MM.1S (cell line): ENCODE measurements around the gene YPEL4.
"Not testable (repeated sequence)": the region's sequence is repeated elsewhere in the genome, so short reads cannot be mapped to it uniquely, and the experiment has no call there.

Experiments
- DNase-seq: peaks from one replicate; pipeline ENCODE4 v3.0.0-alpha.2; 2015
- H2AFZ ChIP-seq: fragments of 300-600 bp; sonication (generic); 2 replicates; pipeline ENCODE4 v1.6.0; 2016; ENCODE audit warnings: antibody characterized with exemption, low read length
- H3F3A ChIP-seq: fragments of 300-600 bp; sonication (generic); 2 replicates; pipeline ENCODE4 v1.6.1; 2016; ENCODE audit warnings: mild to moderate bottlenecking, antibody characterized with exemption, low read length, moderate library complexity, mixed read lengths; ENCODE audit not compliant: insufficient read depth
- H3K27ac ChIP-seq: fragments of 300-600 bp; sonication (generic); 2 replicates; pipeline ENCODE4 v1.5.1; 2016; ENCODE audit warnings: mild to moderate bottlenecking, low read length
- H3K27me3 ChIP-seq: fragments of 300-600 bp; sonication (generic); replicated peaks from 2 replicates; pipeline ENCODE4 v1.6.0; 2016; ENCODE audit warnings: low read length; ENCODE audit not compliant: insufficient read depth
- H3K36me3 ChIP-seq: fragments of 300-600 bp; sonication (generic); replicated peaks from 2 replicates; pipeline ENCODE4 v1.6.1; 2016; ENCODE audit warnings: mild to moderate bottlenecking, low read length, mixed read lengths; ENCODE audit not compliant: insufficient read depth
- H3K4me1 ChIP-seq: fragments of 300-600 bp; sonication (generic); 2 replicates; pipeline ENCODE4 v1.6.1; 2016; ENCODE audit warnings: low read length, mixed read lengths
- H3K4me2 ChIP-seq: fragments of 300-600 bp; sonication (generic); 2 replicates; pipeline ENCODE4 v1.6.0; 2016; ENCODE audit warnings: low read depth, low read length
- H3K4me3 ChIP-seq: fragments of 300-600 bp; sonication (generic); 2 replicates; pipeline ENCODE4 v1.5.1; 2016; ENCODE audit warnings: low read length, mixed read lengths
- H3K79me2 ChIP-seq: fragments of 300-600 bp; sonication (generic); 2 replicates; pipeline ENCODE4 v1.6.1; 2016; ENCODE audit warnings: mixed run types, low read length, mixed read lengths
- H3K9ac ChIP-seq: fragments of 300-600 bp; sonication (generic); 2 replicates; pipeline ENCODE4 v1.6.1; 2016; ENCODE audit warnings: low read length, mixed read lengths
- H3K9me2 ChIP-seq: fragments of 300-600 bp; sonication (generic); replicated peaks from 2 replicates; pipeline ENCODE4 v1.6.1; 2016; ENCODE audit warnings: mild to moderate bottlenecking, low read length, mixed read lengths; ENCODE audit not compliant: insufficient read depth
- H3K9me3 ChIP-seq: fragments of 300-600 bp; sonication (generic); replicated peaks from 2 replicates; pipeline ENCODE4 v1.6.1; 2016; ENCODE audit warnings: mild to moderate bottlenecking, low read length, mixed read lengths; ENCODE audit not compliant: insufficient read depth
- H4K20me1 ChIP-seq: fragments of 300-600 bp; sonication (generic); 2 replicates; pipeline ENCODE4 v1.6.1; 2016; ENCODE audit warnings: mild to moderate bottlenecking, low read length, moderate library complexity, mixed read lengths; ENCODE audit not compliant: insufficient read depth
- CTCF ChIP-seq: fragments of 300-600 bp; sonication (generic); IDR thresholded peaks from 2 replicates; pipeline ENCODE4 v1.5.1; 2016; ENCODE audit warnings: antibody characterized with exemption, low read length, mixed read lengths
- EZH2 ChIP-seq: fragments of 300-600 bp; sonication (generic); optimal IDR thresholded peaks from 2 replicates; pipeline ENCODE3; 2017; ENCODE audit warnings: low read depth, mild to moderate bottlenecking, antibody characterized with exemption, low read length, mixed read lengths
- EZH2phosphoT487 ChIP-seq: fragments of 300-600 bp; sonication (generic); IDR thresholded peaks from 2 replicates; pipeline ENCODE4 v1.6.1; 2018; ENCODE audit warnings: antibody characterized with exemption, low read length

The YPEL4 gene

GRCh38 chr11:57649826-57650738 is at the start of gene YPEL4:
YPEL4 (minus strand) TSS chr11:57649912; CDS start chr11:57647107, 2,805 bp downstream.
- Histone ChIP-seq H3K4me2 (peak within 1 kb of the TSS; percentile 92), H3K9me2 (no peaks in the 10 kb centered on the region), H3K27ac (no peak within 1 kb of the TSS), H3F3A (peaks cover 7% of the 10 kb centered on the region), H4K20me1 (no peaks in the 10 kb centered on the region), H2AFZ (peak within 1 kb of the TSS; percentile 75), H3K27me3 (peaks cover 29% of the 10 kb centered on the region), H3K4me3 (peak within 1 kb of the TSS; percentile 57), H3K79me2 (no peaks in the 10 kb centered on the region), H3K4me1 (peaks cover 17% of the 10 kb centered on the region), H3K36me3 (no peaks in the 10 kb centered on the region), H3K9me3 (no peaks in the 10 kb centered on the region), H3K9ac (0 out of 2 replicates have a peak within 1 kb of the TSS, but pooled peaks have one; percentile 7)
- TF ChIP-seq EZH2phosphoT487 (no peak), CTCF (no peak), EZH2 (no peak)
- DNase-seq, result no peak

- Histone ChIP-seq H3K36me3 (peaks cover 9% of the 10 kb centered on the region), H3F3A (no peaks in the 10 kb centered on the region), H3K9me3 (no peaks in the 10 kb centered on the region), H3K79me2 (no peaks in the 10 kb centered on the region), H3K4me1 (no peaks in the 10 kb centered on the region), H3K9ac (no peak overlapping the region), H3K4me3 (no peak overlapping the region), H3K27me3 (no peaks in the 10 kb centered on the region), H3K9me2 (no peaks in the 10 kb centered on the region), H3K27ac (no peak overlapping the region), H3K4me2 (no peak overlapping the region), H4K20me1 (no peaks in the 10 kb centered on the region), H2AFZ (no peak overlapping the region)
- TF ChIP-seq EZH2phosphoT487, result no peak
- no peak for TF ChIP-seq EZH2
- no peak for TF ChIP-seq CTCF
- DNase-seq, result no peak
Measured at GRCh38 chr11:57698843-57699365, 49.2 kb upstream of the YPEL4 start.

GRCh38 chr11:57690474-57690873 is 40.8 kb upstream of the YPEL4 start:
- not testable (repeated sequence) for H3K4me2 ChIP-seq, DNase-seq, H3K27me3 ChIP-seq, H3K9me3 ChIP-seq, H4K20me1 ChIP-seq, H3K9me2 ChIP-seq, H2AFZ ChIP-seq, H3K4me3 ChIP-seq, H3K9ac ChIP-seq, H3K4me1 ChIP-seq, H3K27ac ChIP-seq, H3F3A ChIP-seq
- peaks cover 27% of the 10 kb centered on the region for H3K79me2 ChIP-seq
- peaks cover 11% of the 10 kb centered on the region for H3K36me3 ChIP-seq

GRCh38 chr11:57681168-57681567 is 31.5 kb upstream of the YPEL4 start:
- H3K9ac ChIP-seq, result no peak overlapping the region
- DNase-seq, result no peak
- H3K27me3 ChIP-seq, result no peaks in the 10 kb centered on the region
- H3K4me3 ChIP-seq, result no peak overlapping the region
- H3K4me2 ChIP-seq, result no peak overlapping the region
- H3F3A ChIP-seq, result no peaks in the 10 kb centered on the region
- no peaks in the 10 kb centered on the region for H3K9me3 ChIP-seq
- no peaks in the 10 kb centered on the region for H3K9me2 ChIP-seq
- 0 out of 2 replicates have a peak, but pooled peaks cover 2% of the 10 kb centered on the region for H3K36me3 ChIP-seq
- peaks cover 82% of the 10 kb centered on the region for H3K79me2 ChIP-seq
- H4K20me1 ChIP-seq, result no peaks in the 10 kb centered on the region
- H3K27ac ChIP-seq, result no peak overlapping the region
- H2AFZ ChIP-seq, result no peak overlapping the region
- no peak for TF ChIP-seq EZH2phosphoT487
- no peak for TF ChIP-seq CTCF
- no peak for TF ChIP-seq EZH2
- H3K4me1 ChIP-seq, result no peaks in the 10 kb centered on the region
